DND-41 (cell line): ENCODE results near the gene CAMK2N2.

Source experiments
- ATAC-seq: fragments of 200-7000 bp; cut with Tn5 transposase; 3 replicates; pipeline ENCODE4 v1.9.1; 2021; ENCODE audit warnings: low read depth; ENCODE audit not compliant: insufficient read depth
- DNase-seq: peaks from one replicate; pipeline ENCODE4 v3.0.0-alpha.2; 2020
- H2AFZ ChIP-seq: 2 replicates; pipeline ENCODE4 v1.6.0; 2012; ENCODE audit warnings: low read depth, low read length
- H3K27ac ChIP-seq: 2 replicates; pipeline ENCODE4 v1.5.1; 2012; ENCODE audit warnings: low read length, inconsistent platforms
- H3K27me3 ChIP-seq: fragments of 200-600 bp; sonication (generic); 2 replicates; pipeline ENCODE4 v1.6.0; 2012; ENCODE audit warnings: low read length, mild to moderate bottlenecking, inconsistent platforms; ENCODE audit not compliant: insufficient read depth, poor library complexity
- H3K36me3 ChIP-seq: 2 replicates; pipeline ENCODE4 v1.5.1; 2012; ENCODE audit warnings: low read length, inconsistent platforms; ENCODE audit not compliant: insufficient read depth
- H3K4me1 ChIP-seq: 2 replicates; pipeline ENCODE4 v1.5.1; 2012; ENCODE audit warnings: mild to moderate bottlenecking, low read length; ENCODE audit not compliant: insufficient read depth
- H3K4me2 ChIP-seq: 2 replicates; pipeline ENCODE4 v1.6.0; 2012; ENCODE audit warnings: mild to moderate bottlenecking, moderate library complexity, low read length, inconsistent platforms; ENCODE audit not compliant: insufficient read depth
- H3K4me3 ChIP-seq, 2 experiments: fragments of 200-600 bp in 1 of 2; shearing (Covaris generic) in 1 of 2; 2 replicates each; pipeline ENCODE4 v1.5.1; 2012 to 2016; ENCODE audit warnings: inconsistent platforms in 2 of 2, low read length in 2 of 2, mild to moderate bottlenecking in 2 of 2, low read depth in 1 of 2, moderate library complexity in 1 of 2
- H3K79me2 ChIP-seq: 2 replicates; pipeline ENCODE4 v1.6.0; 2012; ENCODE audit warnings: low read length, inconsistent platforms; ENCODE audit not compliant: insufficient read depth
- H3K9ac ChIP-seq: 2 replicates; pipeline ENCODE4 v1.6.0; 2012; ENCODE audit warnings: low read depth, mild to moderate bottlenecking, inconsistent platforms, low read length, moderate library complexity
- H3K9me3 ChIP-seq: 2 replicates; pipeline ENCODE4 v1.5.1; 2012; ENCODE audit warnings: low read length, moderate library complexity, mild to moderate bottlenecking, inconsistent platforms; ENCODE audit not compliant: insufficient read depth, severe bottlenecking
- H4K20me1 ChIP-seq: 2 replicates; pipeline ENCODE4 v1.6.0; 2012; ENCODE audit warnings: low read length; ENCODE audit not compliant: insufficient read depth
- EZH2 ChIP-seq: IDR thresholded peaks from 3 replicates; pipeline ENCODE4 v1.6.1; 2012; ENCODE audit warnings: borderline replicate concordance, low read depth, mild to moderate bottlenecking, moderate library complexity, low read length, inconsistent platforms; ENCODE audit not compliant: severe bottlenecking
- TF ChIP-seq, protein P1 (sequence below): IDR thresholded peaks from 2 replicates; pipeline ENCODE4 v1.5.1; 2012; ENCODE audit warnings: borderline replicate concordance, low read length, moderate library complexity, mild to moderate bottlenecking; ENCODE audit not compliant: poor library complexity, severe bottlenecking; ENCODE audit errors: extremely low read depth

CAMK2N2 gene

DNA sequence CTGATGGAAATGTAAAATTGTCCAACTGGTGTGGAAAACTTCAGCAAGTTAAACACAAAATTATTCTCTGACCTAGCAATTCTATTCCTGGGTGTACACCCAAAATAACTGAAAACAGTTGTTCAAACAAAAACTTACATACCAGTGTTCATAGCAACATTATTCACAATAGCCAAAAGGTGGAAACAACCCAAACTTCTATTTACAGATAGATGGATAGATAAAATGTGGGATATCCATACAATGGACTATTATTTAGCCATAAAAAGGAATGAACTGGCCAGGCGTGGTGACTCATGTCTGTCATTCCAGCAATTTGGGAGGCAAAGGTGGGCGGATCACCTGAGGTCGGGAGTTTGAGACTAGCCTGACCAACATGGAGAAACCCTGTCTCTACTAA lies 38.8 kb downstream of the CAMK2N2 start:
- H3K9me3 ChIP-seq = no peaks in the 10 kb centered on the region
- no peak overlapping the region for H2AFZ ChIP-seq
- no peaks in the 10 kb centered on the region for H3K36me3 ChIP-seq

DNA sequence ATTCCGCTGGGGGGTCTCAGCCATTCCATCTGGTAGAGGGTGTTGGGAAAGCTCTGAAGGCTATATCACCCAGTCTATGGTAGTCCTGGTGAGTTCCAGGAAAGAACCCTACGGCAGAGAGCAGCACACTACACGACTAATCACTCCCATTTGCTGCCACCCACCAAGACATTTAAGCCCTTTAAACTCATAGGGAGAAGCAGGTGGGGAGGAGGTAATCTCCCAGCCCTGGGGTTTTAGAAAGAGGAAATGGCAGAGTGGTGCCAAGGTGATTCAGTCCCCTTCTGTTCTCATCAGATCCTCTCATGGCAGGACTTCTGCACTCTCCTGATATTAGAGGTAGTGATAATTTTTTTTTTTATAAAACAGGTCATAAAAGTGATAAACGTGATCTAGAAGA lies 42.5 kb downstream of the CAMK2N2 start:
- no peaks in the 10 kb centered on the region for H4K20me1 ChIP-seq
- H3K9ac ChIP-seq = no peak overlapping the region
- H3K36me3 ChIP-seq = no peaks in the 10 kb centered on the region
- H3K4me1 ChIP-seq = no peaks in the 10 kb centered on the region
- no peaks in the 10 kb centered on the region for H3K79me2 ChIP-seq
- H3K9me3 ChIP-seq = no peaks in the 10 kb centered on the region
- no peak overlapping the region for H3K27ac ChIP-seq
- ATAC-seq (no peak), DNase-seq (no peak)
- H3K4me3 ChIP-seq = no peak overlapping the region
- no peak overlapping the region for H3K4me2 ChIP-seq
- peaks cover 2% of the 10 kb centered on the region for H3K27me3 ChIP-seq
- TF ChIP-seq, protein P1, sequence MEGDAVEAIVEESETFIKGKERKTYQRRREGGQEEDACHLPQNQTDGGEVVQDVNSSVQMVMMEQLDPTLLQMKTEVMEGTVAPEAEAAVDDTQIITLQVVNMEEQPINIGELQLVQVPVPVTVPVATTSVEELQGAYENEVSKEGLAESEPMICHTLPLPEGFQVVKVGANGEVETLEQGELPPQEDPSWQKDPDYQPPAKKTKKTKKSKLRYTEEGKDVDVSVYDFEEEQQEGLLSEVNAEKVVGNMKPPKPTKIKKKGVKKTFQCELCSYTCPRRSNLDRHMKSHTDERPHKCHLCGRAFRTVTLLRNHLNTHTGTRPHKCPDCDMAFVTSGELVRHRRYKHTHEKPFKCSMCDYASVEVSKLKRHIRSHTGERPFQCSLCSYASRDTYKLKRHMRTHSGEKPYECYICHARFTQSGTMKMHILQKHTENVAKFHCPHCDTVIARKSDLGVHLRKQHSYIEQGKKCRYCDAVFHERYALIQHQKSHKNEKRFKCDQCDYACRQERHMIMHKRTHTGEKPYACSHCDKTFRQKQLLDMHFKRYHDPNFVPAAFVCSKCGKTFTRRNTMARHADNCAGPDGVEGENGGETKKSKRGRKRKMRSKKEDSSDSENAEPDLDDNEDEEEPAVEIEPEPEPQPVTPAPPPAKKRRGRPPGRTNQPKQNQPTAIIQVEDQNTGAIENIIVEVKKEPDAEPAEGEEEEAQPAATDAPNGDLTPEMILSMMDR = no peak
- no peak for TF ChIP-seq EZH2
- no peak overlapping the region for H2AFZ ChIP-seq

More for the DNA sequence above, 38.8 kb downstream of the CAMK2N2 start:
- Histone ChIP-seq H3K4me1 (no peaks in the 10 kb centered on the region), H3K27me3 (peaks cover 5% of the 10 kb centered on the region), H3K9ac (no peak overlapping the region), H3K79me2 (no peaks in the 10 kb centered on the region), H4K20me1 (no peaks in the 10 kb centered on the region; the same call in 1 of the 2 replicates), H3K4me3 (no peak overlapping the region), H3K4me2 (no peak overlapping the region), H3K27ac (no peak overlapping the region)
- DNase-seq (no peak), ATAC-seq (no peak)
- TF ChIP-seq, protein P1 = no peak
- TF ChIP-seq EZH2 = no peak

DNA sequence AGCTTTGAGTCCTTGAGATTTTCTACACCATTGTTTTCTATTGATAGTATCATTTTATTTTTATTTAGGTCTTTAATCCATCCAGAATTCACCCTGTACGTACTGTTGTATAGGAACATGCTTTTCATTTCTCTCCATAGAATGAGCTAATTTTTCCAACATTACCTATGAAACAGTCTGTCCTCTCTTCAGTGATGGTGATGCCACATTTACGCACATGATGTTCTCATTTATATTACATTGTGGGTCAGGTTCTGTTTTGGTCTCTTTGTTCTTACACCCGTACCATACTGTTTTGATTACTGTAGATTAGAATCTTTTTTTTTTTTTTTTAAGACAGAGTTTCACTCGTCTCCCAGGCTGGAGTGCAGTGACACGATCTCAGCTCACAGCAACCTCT lies 49.6 kb downstream of the CAMK2N2 start:
- ATAC-seq (no peak), DNase-seq (no peak)
- Histone ChIP-seq H3K79me2 (no peaks in the 10 kb centered on the region), H3K27ac (no peak overlapping the region), H2AFZ (no peak overlapping the region), H3K4me1 (no peaks in the 10 kb centered on the region), H4K20me1 (no peaks in the 10 kb centered on the region), H3K9me3 (no peaks in the 10 kb centered on the region), H3K27me3 (peaks cover under 1% of the 10 kb centered on the region), H3K9ac (no peak overlapping the region), H3K4me3 (no peak overlapping the region), H3K4me2 (no peak overlapping the region), H3K36me3 (no peaks in the 10 kb centered on the region)
- TF ChIP-seq, protein P1 = no peak
- no peak for TF ChIP-seq EZH2

DNA sequence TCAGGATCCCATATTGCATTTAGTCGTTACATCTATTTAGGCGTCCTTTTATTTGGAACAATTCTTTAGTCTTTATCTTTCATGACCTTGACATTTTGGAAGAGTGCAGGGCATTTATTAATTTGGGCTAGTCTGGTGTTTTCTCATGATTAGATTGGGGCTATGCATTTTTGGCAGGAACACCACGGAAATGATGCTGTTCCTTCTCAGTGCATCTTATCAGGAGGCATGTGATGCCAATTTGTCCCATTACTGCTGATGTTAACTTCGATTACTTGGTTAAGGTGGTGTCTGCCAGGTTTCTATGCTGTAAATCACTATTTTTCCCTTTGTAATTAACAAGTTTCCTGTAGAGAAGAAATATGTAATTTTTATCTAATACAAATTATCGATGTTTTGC lies 50.1 kb downstream of the CAMK2N2 start:
- Histone ChIP-seq H4K20me1 (no peaks in the 10 kb centered on the region), H3K79me2 (no peaks in the 10 kb centered on the region), H3K4me1 (no peaks in the 10 kb centered on the region), H3K36me3 (no peaks in the 10 kb centered on the region), H3K9ac (no peak overlapping the region), H3K4me2 (no peak overlapping the region), H3K4me3 (no peak overlapping the region), H3K9me3 (no peaks in the 10 kb centered on the region), H3K27ac (no peak overlapping the region), H2AFZ (no peak overlapping the region), H3K27me3 (peaks cover 4% of the 10 kb centered on the region)
- TF ChIP-seq, protein P1 = no peak
- no peak for TF ChIP-seq EZH2
- ATAC-seq = no peak
- DNase-seq = no peak
